Activated CD8-positive, alpha-beta memory T cell treated with anti-CD3 and anti-CD28 coated beads for 48 hours (primary cell): ENCODE results near the gene MSRB3.
"Not testable (repeated sequence)": the region's sequence is repeated elsewhere in the genome, so short reads cannot be mapped to it uniquely, and the experiment has no call there.

Source experiments
- DNase-seq, 3 experiments: peaks; one replicate each; pipeline ENCODE4 v3.0.0-alpha.2; 2020; ENCODE audit warnings: low read depth in 2 of 3, low spot score in 2 of 3

MSRB3 gene

DNA sequence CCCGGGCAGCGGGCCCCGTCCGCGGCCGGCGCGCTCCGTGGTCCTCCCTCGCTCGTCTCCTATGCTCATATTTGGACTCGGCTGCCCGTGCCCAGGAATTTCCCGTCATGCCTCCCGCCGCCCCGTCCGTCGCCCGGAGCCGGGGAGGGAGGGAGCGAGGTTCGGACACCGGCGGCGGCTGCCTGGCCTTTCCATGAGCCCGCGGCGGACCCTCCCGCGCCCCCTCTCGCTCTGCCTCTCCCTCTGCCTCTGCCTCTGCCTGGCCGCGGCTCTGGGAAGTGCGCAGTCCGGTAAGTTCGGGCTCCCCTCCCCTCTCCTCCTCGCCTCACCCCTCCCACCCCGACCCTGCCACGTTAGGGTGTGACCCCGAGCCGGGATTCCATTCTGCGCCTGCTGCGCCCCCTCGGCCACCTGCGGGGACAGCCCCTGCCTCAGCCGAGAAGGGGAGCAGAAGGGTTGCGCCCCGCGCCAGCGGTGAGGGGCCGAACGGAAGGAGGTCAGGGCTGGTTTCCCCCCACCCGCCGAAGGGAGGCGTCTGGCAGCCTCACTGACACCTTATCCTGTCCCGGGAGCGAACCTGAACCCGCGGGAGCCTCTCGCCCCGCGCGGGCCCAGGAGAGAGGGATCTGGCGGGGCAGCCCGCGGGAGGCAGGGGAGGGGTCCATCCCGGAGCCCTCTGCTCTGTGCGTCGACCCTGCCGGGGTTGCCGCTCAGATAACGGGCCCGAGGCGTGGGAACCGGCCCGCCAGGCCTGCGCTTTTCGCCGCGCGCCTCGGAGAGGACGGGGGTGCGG, at the start of gene MSRB3:
Gene MSRB3, plus strand, starts transcription at position 108 of the 793 bp plus-strand sequence. CDS start 29,897 bp downstream, outside the sequence.
- no peak for DNase-seq

DNA sequence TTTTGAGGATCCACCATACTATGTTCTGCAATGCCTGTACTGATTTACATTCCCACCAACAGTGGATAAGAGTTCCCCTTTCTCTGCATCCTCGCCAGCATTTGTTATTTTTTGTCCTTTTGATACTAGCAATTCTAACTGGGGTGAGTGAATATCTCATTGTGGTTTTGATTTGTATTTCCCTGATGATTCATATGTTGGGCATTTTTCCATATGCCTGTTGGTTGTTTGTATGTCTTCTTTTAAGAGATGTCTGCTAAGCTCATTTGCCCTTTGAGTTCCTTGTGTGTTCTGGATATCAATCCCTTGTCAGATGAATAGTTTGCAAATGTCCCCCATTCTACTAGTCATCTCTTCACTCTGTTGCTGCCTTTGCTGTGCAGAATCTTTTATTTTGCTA, 49.0 kb upstream of the MSRB3 start:
- DNase-seq = no peak

DNA sequence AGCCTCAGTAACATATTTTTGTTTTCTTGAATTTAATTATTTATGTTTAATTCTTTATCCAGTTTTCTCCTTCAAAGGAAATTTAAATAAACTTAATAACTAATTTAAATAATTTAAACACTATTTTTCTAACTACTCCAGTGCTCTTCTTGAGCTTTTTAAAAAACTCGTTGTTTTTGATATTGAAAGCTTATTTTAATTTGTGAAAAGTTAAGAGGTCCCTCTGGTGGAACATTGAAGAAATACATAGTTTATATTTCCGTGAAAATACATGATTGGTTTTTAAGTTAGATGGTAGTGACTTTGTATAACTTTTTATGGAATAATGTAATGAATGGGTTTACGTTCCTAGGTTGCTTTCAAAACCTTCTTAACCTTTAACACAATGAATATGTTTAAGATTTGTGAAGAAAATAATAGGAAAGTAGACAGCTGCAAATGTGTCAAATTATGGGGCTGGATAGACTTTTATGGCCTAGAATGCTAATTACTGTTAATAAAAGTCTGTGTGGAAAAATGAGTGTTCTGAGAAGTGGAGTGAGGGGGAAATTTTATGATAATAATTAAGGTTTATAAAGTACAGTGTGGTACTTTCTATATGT, 45.9 kb upstream of the MSRB3 start:
- no peak for DNase-seq

DNA sequence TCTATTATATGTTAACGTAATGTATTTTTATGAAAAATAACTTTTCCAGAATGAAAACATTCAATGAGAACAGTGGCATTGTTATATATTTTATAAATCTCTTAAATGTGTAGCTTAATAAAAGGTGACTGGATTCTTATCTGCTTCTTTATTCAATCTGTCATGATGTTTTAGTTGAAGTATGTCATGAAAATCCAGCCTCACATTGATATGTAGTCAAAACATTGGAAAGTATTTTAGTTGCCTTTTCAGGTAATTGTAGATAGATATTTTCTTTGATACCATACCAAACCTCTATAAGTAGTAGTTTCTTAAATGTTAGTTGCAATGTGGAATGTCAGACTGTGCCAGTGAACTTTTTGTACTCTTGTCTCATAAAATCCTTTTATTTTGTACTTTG, 41.3 kb upstream of the MSRB3 start:
- no peak for DNase-seq

DNA sequence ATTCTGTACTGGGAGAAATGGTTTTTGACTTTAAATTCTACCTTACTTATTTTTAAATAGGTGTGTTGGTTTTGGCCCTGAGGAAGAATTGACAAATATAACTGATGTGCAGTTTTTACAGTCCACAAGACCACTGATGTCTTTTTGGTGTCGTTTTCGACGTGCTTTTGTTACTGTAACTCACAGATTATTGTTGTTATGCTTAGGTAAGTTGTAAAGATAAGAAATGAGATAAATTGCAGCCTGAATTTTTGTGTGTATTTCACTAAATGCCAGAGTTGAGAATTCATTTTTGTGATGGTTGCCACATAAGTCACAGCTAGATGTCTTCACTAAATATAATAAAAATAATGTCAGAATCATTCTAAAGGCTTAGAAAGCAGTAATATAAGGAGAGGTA, 39.9 kb upstream of the MSRB3 start:
- DNase-seq = no peak

DNA sequence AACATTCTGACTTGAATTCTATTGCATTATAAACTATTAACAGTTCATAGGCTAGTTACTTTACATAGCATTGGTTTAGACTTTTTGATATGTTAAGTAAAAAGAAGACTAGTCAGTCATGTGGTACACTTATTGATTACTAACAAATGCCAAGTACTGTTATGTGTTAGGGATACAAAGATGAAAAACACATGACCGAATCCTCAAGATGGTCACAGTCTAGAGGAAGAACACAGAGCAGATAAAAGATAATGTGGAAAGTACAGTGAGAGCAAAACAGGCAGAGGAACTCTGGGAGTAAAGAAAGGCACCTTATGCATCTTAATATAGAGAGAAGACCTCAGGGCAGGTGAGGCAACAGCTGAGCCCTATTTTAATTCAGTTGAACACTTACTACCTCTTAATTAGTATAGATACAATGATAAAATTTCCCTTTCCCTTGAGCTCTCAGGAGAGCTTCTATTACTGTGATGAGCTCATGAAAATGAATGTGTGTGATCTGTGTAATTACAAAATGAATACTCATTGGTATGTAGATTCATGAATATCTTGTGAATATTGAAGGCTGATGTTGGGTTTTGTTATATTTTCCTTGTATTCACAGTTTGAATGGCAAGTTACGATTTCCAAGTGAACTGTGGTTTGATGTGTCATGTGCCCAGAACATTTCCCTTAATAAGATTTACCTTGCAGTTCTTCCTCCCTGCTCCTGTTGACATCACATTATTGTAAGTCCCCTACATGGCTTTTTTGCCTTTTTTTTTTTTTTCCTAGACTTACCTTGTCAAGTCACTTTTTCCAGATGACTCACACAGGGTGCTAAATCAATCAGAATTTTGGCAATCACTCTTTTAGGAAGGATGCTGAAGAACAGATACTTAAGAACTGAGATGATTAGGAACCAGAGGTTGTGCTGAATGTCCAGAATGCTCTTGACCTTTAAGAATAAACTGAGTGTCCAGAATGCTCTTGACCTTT, 29.5 kb upstream of the MSRB3 start:
- DNase-seq = no peak

DNA sequence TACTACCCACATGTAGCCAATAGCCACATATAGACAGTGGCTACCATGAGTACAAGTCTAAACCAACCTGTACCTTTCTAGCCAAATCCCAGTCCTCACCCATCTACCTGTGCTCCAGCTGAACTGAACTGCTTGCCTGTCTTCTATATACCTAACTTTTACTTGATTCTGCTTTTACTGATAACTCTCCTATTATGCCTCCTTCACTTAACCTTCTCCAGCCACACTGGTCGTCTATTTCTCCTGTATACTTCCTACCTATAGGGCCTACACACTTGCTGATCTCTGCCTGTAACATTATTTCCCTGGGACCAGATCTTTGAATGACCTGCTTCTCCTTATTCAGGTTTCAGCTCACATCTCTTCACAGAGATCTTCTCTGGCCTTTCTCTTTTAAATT, 26.0 kb upstream of the MSRB3 start:
- no peak for DNase-seq

DNA sequence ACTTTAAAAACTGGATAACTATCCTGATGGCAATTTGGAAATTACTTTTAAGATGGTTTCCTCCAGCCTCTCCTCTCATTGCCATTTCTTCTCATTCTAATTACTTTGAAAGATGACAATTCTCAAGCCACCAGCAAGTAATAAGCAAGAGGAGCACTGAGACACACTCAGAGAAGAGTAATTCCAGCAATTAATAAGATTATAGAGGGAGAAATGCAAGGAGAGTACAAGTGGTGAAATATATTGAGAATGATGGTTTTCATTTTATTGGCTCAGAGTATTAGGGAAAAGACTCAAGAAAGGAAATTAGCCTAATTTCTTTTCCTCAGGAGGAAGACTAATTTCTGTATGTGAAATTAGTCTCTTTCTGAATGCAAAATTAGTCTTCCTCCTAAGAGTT, 20.5 kb upstream of the MSRB3 start:
- no peak for DNase-seq

DNA sequence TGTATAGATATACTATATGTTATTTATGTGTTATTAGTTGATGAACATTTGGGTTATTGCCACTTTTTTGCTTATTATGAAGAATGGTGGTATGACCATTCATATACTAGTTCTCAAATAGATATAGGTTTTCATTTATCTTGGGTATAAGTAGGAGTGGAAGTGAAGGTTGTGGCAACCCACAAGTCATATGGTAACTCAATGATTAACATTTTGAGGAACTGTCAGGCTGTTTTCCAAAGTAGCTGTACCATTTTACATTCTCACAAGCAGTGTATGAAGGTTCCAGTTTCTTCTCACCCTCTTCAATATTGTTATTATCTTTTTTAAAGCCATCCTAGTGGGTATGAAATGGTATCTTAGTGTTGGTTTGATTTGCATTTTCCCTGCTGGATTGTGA, 19.0 kb upstream of the MSRB3 start:
- DNase-seq = no peak

DNA sequence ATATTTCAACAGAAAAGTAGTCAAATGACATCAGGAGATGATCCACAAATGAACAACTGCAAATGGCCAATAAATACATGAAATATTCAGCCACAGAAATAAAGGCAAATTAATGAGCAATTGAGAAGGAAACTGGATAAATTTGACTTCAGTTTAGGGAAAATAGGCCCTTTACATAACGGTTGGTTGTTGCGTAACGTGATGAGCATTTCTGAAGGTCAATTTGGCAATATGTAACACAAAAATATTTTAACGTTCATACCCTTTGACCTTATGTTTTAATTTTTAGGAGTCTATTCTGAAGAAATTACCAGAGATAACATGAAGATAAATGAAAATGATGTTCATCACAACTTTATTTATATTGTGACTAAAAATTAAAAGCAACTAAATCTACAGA, 14.7 kb upstream of the MSRB3 start:
- DNase-seq = no peak

DNA sequence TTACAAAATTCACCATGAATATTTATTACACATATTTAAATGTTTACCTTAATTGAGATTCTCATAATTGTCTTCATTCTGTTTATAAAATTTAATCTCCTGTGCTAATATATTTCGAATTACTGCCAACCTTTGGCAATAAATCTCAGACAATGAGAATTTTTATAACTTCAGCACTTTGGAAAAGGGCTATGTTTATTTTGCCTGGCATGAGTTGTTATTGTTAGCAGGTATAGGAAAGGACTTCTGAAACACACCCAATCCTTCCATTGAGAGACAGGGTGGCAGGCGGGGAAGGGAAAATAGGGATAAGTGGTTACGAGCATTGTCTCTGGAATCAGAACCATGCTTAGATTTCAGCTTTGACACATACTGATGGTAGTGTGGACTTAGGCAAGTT, 12.1 kb upstream of the MSRB3 start:
- no peak for DNase-seq

DNA sequence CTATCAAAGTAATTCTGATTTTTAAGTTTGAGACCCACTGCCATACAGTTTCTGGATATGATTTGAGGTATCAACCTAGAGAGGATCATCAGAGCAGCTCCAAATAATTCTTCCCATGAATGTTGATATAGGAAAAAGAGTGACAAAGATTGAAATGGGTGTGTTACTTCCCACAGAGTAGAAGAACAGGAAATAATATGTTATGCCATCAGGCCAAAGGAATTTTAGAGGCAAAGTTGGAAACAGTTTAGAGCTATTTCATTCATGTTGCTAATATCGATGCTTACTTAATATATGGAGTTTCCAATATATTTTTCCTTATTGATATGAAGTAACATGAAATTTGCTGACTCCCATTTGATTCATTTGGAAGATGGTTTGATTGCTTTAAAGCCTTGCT, 8.9 kb upstream of the MSRB3 start:
- no peak for DNase-seq

DNA sequence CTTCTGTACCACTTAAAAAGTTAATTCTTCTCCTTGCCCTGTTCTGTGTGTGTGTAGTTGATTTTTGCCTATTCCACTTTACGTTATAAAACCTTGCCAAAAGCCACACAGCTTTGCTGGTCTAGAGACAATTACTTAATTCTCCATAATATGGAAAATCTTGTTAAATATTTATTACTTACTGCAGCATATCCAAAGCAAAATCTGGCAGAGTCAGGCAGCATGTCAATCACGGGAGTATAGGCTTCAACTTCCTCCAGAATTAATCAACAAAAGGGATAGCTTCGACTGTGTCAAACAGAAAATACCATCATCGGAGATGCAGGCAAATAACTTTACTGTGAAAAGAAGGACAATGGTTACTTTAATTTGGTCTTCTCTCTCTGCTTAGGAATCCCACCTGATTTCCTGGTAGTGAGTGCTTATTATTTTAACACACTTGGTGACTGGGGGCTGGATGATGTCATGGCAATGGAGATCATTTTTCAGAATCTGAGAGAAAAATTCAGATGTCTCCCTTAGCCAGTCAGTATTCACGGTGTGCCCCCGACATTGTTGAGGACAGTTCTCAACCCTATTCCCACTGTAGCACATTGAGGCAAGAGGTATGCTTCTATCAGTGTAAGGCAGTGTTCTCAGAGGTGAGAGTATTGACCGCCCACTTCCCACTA, 3.7 kb upstream of the MSRB3 start:
- no peak for DNase-seq

DNA sequence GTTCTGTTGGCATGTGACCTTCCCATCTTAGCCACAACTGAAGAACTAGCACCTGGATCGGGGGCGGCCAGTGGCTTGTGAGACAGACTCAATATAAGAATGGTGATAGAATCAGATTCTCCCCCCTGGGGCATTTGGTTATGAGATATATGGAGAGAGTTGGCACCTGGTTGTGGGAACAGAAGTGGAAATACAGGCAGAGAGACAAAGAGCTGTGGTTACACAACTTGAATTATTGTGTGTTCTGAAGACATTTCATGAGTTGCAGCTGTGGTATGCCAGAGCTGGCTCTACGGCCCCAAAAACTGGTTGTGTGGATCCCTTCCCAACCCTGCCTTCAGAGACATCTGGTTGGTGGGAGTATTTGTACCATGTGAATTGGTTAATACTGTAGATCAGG, 2.9 kb upstream of the MSRB3 start:
- DNase-seq = no peak

DNA sequence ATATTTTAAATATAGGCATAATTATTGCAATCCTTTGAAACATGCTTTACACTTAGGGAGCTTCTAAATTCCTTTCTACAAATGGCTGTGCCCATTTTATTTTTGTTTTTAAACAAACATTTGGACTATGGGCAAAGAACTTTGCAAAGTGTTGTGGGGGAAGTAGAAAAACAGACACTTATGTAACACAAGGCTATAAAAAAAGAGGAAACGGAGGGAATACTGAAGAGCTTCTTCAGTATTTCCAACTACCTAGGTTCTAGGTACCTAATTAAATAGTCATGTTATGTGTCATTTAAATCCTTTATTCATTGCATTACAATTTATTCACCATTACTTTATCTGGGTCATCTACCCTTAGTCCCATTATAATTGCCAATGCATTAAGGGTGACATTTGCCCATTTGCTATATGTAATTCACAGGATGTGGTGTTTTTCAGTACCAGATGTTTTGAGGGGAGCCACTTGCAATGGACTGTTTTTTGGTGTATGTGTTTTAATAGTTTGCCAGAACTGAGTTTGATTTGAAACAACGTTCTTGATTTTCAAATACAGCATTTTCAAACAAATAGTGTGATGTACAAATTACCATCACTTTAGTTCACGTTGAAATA, 1.5 kb upstream of the MSRB3 start:
- DNase-seq = no peak

DNA sequence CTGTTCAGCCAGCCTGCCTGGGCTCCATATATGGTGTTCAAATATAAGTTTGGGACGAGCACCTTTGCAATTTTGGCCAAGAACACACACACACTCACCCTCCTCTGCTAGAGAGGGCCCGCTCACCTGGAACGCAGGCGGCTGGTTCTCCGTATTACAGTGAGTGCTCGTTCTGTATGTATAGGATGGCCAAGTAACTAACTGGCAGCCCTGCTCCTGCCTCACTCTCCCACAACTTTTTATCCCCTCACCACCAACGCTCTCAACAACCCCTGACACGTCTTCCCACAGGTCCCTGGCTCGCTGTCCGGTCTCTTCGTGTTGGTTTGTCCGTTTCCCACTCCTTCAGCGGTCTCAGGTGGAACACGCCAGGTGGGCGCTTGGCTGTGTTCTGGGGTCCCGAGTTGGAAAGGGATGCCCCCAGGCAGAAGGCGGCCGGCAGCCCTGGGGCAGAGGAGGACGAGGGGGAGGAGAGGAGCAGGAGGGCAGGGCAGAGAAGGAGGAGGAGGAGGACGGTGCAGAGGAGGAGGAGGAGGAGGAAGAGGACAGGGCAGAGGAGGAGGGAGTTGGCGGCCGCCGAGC, 398 bp upstream of the MSRB3 start:
- no peak for DNase-seq

DNA sequence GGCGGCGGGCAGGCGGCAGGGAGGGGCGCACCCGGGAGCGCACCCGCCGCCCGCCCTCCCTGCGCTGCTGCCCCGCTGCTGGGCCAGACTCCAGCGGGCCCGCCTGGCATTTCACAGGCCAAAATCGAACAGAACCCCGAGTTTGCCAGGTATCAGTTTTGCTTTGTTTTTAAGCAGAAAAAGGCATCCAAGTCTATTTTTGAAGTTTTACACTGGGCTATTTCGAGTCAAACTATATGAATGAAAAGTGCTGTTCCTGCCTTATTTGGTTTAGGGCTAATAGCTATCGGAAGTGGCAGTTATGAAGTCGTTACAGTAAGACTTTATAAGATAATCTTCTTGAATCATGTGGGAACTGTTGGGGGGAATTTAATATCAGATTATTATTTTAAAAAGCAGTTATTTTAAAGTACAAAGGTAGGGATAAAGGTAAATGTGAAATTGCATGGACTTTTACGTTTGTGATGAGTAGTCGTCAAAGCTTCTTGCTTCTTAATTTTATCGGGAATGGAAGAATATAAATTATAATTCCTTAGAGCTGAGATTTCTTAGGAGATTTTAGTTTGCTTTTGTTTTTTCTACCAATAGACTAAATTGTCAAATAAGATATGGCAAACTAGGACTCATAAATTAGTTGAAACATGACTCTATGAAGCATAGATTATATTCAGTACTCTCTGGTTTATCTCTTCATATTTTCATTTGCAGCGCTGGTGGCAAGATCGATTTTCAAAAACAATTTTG, 1.1 kb downstream of the MSRB3 start:
- DNase-seq = no peak

DNA sequence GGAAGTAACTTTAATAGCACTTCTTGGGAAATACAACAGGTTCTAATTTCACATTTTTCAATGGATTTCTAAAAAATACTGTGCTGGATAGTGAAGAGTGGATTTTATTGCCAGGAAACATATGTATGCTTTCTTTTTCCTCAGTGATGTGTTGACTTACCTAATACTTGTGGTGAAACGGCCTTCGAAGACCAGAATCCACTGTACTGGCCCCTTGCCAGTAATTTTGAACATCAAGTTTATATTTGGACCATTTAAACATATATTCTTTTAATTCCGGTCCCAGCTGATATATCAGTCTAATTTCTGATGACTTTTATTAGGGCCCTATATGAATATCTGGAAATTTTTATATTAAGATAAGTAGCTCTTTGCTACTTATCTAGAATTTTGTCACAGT, 1.8 kb downstream of the MSRB3 start:
- DNase-seq = no peak

DNA sequence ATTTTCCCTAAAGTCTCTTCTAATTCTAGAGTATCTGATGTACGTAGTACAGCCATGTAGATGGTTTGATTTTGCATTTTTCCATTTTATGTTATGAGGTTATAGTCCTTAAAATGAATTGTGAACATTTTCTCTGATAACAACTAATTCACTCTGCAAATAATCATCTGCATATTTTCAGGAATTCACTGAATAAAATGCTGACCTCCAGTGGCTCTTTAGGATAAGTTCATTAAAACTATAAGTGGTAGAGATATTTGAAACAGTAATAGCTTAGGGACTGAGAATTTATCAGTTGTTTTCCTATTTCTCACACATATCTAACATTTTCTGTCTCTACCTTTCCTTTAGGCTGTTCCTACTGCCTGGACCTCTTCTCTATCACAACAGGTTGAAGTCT, 4.4 kb downstream of the MSRB3 start:
- no peak for DNase-seq

DNA sequence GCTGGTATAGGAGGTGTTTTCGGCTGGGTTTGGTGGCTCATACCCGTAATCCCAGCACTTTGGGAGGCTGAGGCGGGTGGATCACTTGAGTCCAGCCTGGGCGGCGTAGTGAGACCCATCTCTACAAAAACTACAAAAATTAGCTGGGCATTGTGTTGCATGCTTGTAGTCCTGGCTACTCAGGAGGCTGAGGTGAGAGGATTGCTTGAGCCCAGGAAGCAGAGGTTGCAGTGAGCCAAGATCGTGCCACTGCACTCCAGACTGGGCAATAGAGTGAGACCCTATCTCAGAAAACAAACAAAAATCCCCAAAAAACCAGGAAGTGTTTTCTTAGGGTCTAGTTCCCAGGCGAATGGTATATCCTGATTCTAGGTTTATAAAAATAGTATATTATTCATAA, 7.0 kb downstream of the MSRB3 start:
- not testable (repeated sequence) for DNase-seq
